Amygdala (tissue), 56 donors: Measurements from ENCODE around the gene KDELR3.

Experiments
- DNase-seq, 56 donors: peaks; one replicate each; lab custom pipeline; 2025; lab: John Stamatoyannopoulos, UW

The KDELR3 gene

DNA sequence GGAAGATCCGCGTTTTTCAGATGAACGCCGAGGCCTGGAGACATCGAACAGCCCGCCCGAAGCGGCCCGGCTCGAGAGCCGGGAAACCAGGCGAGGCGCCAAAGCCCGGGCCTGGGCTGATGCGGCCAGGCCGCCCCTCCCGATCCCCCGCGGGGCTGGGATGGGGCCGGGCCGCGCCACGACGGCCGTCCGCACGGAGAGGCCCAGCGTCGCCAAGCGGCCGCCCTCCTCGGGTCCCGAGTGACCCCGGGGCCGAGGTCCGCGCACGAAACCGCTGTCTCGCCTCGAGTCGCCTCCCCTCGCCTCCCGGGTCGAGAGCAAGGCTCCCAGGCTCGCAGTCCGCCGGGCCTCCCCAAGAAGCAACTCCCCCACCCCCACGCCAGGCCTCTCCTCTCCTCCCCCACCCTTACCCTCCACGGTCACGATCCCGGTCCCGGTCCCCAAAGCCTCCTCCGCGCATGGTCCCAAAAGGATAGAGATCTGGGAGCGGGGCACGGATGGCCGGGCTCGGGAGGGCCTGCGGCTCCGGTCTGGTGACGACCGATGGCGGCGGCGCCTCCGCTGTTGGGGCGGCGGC lies 37.7 kb downstream of the KDELR3 start:
- DNase-seq: peak in 49 of 56 donors; percentile 9 to 95 (median 74)

DNA sequence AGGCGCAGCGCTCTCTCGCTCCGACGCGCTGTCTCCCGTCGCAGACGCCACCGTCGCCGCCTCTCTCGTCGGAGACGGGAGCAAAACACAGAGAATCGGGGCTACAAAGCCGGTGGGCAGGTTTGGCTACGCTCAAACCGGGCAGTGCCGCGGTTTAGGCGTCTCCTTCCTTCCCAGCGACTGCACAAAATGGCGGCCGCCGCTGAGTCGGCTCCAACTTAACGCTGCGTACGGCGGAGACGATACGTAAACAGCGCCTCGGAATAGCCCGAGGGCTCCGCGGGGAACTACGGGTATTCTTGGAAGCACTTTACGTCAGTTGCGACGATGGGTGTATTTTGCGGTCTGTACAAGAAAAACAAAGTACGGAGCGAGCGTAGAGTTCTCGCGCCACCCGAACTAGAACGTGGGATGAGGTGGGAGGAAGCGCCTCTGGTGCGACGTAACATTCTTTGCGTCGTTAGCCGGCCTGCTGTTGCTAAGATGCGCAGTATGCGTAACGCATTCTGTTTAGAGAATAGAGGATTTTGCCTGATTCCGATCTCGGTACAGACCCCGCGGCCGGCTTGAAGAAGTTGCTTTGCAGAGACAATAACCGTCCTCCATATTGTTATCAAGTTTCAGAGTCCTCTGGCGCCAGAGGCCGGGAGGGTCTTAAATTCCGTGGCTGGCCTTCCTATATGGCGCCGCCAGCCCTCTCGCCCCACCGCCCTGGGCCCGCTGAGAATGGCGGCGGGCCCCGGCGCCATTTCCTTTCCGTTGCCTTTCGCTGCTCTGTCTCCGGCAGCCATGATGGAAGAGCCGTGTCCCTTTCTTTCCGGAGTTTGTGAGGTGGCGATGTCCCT lies 38.4 kb downstream of the KDELR3 start, which contains the start of gene DDX17:
DDX17 (minus strand) TSS at position 194 of the 845 bp plus-strand sequence.
- DNase-seq: peak; percentile 79 to 98 (median 94)

DNA sequence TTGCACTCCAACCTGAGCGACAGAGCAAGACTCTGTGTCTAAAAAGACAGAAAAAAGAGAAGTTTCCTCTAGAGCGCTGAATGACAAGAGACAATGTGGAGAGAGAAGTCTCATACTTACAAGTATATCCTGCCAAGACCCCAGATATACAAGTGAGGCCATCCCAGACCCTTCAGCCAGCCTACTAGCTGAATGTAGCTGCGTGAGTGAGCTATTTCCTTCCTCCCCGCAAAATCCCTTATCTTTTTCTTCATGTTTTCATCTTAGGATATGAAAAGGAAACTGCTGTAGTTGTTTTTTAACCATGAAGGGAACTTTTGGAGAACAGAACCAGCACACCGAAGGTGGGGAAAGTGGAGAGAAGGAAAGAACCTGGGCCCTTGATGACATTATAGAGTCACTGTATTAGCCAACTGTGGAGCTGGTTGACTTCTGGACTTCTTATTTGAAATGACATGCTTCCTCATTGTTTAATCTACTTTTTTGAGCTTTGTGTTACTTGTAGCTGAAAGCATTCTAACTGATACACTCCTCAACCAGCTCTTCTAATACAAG lies 42.6 kb downstream of the KDELR3 start:
- DNase-seq: no peak

DNA sequence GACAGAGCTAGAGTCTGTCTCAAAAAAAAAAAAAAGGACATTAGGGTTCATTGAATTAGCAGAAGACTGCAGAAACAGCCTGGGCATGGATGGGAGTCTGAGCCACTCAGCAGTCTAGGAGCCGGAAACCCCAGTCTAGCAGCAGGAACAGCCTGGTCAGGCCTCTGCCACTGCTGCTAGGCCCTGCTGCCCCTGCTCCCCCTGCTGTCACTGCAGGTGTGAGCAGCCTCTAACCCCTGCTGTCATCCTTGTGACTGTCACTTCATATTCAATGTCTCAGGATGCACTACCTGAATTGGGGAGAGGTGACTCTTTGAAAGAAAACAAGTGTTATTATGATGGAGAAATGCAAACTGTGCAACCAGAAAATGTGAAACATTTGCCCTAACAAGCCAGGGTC lies 45.2 kb downstream of the KDELR3 start:
- no peak for DNase-seq

DNA sequence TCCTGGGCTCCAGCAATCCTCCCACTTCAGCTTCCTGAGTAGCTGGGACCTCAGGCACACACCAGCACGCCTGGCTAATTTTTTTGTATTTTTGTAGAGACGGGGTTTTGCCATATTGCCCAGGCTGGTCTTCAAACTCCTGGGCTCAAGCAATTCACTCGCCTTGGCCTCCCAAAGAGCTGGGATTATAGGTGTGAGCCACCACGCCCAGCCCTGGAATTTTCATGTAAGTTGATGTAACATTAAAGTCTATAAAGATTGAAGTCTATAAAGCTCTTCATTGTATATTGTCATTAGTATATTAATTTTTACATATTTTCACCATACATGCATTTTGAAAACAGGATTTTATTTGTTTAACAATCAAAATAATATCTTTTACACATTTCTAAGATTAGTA lies 50.7 kb downstream of the KDELR3 start:
- DNase-seq: no peak

DNA sequence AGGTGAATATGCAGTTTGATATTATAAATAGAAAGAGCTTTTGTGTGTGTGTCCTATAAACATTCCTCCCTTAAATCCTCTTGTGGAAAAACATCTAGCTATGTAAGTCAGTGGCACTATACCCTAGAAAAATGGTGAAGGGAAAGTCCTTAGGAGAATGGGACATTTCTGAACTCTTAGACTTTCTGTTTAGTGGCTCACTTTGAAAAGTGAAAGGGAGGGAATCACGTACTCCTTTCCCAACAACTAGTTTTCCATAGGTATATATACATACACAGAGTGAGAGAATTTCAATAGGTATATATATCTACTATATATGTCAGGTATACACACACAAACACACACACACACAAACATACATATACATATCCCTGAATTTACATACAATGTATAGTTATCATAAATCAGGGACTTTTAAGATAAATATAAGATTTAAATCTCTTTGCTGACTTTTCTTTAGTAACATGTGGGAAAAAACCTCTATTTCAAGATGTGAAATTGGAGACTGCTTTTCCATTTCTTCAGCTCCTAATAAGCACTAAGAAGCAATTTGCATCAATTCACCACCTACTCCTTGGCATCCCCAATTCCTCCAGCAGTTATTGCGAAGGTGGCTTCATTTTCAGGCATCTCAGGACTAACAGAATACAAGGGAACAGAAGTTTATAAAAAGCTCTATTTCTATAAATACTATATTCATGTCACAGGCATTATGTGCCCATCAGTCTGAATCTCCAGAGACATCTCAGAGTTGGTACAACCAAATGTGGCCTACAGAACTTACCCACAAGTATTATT lies 51.8 kb downstream of the KDELR3 start:
- peak in 4 of 56 donors; percentile 4 to 11 (median 8) for DNase-seq

DNA sequence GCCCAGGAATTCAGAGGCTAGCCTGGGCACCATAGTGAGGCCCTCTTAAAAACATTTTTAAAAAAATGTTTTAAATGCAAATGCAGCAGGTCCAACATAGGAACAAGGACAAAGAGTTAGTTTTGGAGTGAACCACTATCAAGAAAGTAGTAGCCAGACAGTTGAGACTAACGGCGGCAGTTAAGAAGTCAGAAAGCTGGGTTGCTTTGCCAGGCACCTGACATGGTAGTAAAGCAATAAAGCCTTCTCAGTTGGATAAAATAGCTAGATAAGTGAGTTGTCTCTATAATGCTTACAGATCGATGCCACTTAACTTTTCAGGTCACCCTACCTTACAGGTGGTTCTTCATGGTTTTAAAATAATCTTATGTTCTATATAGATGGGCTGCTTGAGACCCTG lies 55.1 kb downstream of the KDELR3 start:
- DNase-seq: no peak

DNA sequence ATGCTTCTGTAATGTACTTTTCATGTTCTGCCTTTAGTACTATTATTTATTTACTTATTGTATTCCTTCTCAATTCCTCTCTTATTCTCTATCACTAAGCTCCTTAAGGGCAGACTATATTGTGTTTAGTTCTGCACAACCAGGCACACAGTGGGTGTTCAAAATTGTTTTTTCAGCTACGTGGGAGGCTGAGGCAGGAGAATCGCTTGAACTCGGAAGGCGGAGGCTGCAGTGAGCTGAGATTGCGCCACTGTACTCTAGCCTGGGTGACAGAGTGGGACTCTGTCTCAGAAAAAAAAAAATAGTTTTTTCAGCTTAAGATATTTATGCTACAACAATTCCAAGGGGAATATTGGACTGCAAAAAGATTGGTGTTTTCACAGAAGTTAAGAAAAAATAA lies 55.6 kb downstream of the KDELR3 start:
- no peak for DNase-seq

DNA sequence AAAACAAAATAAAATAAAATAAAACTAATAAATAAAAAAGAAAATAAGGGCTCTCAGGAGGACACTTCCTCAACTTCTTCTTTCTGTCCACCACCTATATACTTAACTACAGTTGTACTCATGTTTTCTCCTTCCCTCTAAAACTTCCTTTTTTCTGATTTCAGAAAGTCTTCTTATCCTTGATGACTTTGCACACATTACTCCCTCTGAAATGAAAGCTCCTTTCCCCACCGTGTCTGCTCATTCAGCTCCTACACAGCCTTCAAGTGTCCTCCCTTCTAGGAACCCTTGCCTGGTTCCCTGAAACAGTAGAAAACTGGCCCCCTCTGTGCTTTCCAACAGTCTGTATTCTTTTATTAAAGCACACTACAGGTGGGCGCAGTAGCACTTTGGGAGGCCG lies 56.5 kb downstream of the KDELR3 start:
- no peak for DNase-seq

DNA sequence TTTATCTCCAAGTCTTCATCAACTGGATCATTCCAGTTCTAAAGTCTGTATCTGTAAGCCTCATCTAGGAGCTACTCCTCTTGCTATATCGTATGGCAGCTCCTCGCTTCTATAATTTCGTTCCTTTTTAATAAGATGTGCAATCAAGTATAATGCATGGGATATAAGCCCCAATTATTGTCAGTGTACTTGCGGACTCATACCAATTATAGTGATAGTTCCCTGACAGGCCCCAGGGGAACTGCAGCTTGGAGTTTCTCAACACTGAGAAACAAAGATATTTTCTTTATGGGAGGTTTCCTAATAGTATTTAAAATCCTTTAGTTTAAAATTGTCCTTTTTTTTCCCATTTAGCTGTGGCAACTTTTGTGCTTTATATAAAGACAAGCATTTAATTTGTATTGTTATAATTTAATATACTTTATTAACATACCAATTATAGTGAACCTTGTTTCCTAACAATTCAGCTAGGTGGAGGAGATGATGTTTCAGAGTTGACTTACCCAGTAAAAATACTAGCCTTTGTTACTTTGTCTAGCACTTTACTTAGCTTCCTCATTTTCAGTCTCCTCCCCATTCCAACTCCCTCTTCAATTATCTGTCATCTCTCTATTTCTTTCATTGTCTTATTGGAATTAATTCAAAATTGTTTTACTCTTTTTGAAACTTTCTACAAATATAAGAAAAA lies 63.5 kb downstream of the KDELR3 start:
- no peak for DNase-seq
